ENCODE data around the gene TMEM184B. TPM values are rescaled to one million over a fixed set of nuclear protein-coding genes. Genes with fewer than 3 reads are reported as not detected.
A peak's percentile ranks its signal among the peaks of the same experiment; 100 is the strongest.

The TMEM184B gene
- total RNA-seq, 1 experiment from 2014 or later: 192 TPM

DNA sequence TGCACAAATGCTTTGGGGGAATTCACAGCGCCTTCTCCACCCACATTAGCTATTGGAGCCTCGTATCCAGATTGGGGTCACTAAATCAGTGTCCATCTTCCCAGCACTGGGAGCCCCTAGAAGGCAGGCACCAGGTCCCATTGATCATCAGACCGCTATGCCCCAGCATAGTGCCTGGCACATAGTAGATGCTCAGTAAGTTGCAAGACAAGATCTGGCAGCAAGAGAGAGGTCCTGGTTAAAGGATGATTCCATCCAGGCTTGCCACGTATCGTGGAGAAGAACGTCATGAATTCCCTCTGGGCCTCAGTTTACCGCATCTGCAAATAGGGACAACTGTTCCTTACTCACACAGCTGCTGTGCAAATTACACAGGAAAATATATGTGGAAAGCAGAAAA lies 1.7 kb downstream of the TMEM184B start:
- ChIA-PET POLR2A (ENCODE audit: unreplicated experiment) (interaction anchor here (0.5 to 1.2 kb wide), 2 partner anchors 32 to 344 kb away, joined by 4 to 5 read pairs; no protein-coding TSS in a partner anchor), CTCF (interaction anchor here (0.7 to 0.8 kb wide), 2 partner anchors 9 to 156 kb away, joined by 3 to 5 read pairs; no protein-coding TSS in a partner anchor)
- Histone ChIP-seq H3F3A (ENCODE audit: insufficient read depth, low read depth) (peaks cover 13% of the 10 kb centered on the region; the same call in 1 of the 2 replicates), H4K20me1 (ENCODE audit: insufficient read depth) (peaks cover 59% of the 10 kb centered on the region), H3K4me2 (peak overlapping the region; percentile 90), H3K27ac (peak overlapping the region; percentile 62; the same call in 1 of the 2 replicates), H3K4me3 (peak overlapping the region; percentile 90; the same call in 1 of the 2 replicates), H2AFZ (no peak overlapping the region), H3K9me3 (ENCODE audit: insufficient read depth, low read depth) (no peaks in the 10 kb centered on the region), H3K4me1 (replicated peaks; ENCODE audit: insufficient read depth) (peaks cover 36% of the 10 kb centered on the region), H3K27me3 (ENCODE audit: insufficient read depth, low read depth) (no peaks in the 10 kb centered on the region), H3K36me3 (ENCODE audit: low read depth) (peaks cover 26% of the 10 kb centered on the region), H3K9me2 (ENCODE audit: insufficient read depth) (no peaks in the 10 kb centered on the region), H3K79me2 (ENCODE audit: low read depth) (peaks cover 69% of the 10 kb centered on the region)
- no TSS peak for BruUV-seq (replicated peaks)
- intact Hi-C loops (cut with micrococcal nuclease; ENCODE audit: unreplicated experiment): no loop called here
- DNase-seq: no peak
- TF ChIP-seq EZH2 (IDR thresholded peaks at IDR 0.05; ENCODE audit: low read depth): no peak
- TF ChIP-seq, protein P1, sequence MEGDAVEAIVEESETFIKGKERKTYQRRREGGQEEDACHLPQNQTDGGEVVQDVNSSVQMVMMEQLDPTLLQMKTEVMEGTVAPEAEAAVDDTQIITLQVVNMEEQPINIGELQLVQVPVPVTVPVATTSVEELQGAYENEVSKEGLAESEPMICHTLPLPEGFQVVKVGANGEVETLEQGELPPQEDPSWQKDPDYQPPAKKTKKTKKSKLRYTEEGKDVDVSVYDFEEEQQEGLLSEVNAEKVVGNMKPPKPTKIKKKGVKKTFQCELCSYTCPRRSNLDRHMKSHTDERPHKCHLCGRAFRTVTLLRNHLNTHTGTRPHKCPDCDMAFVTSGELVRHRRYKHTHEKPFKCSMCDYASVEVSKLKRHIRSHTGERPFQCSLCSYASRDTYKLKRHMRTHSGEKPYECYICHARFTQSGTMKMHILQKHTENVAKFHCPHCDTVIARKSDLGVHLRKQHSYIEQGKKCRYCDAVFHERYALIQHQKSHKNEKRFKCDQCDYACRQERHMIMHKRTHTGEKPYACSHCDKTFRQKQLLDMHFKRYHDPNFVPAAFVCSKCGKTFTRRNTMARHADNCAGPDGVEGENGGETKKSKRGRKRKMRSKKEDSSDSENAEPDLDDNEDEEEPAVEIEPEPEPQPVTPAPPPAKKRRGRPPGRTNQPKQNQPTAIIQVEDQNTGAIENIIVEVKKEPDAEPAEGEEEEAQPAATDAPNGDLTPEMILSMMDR (conservative IDR thresholded peaks at IDR 0.05): no peak

DNA sequence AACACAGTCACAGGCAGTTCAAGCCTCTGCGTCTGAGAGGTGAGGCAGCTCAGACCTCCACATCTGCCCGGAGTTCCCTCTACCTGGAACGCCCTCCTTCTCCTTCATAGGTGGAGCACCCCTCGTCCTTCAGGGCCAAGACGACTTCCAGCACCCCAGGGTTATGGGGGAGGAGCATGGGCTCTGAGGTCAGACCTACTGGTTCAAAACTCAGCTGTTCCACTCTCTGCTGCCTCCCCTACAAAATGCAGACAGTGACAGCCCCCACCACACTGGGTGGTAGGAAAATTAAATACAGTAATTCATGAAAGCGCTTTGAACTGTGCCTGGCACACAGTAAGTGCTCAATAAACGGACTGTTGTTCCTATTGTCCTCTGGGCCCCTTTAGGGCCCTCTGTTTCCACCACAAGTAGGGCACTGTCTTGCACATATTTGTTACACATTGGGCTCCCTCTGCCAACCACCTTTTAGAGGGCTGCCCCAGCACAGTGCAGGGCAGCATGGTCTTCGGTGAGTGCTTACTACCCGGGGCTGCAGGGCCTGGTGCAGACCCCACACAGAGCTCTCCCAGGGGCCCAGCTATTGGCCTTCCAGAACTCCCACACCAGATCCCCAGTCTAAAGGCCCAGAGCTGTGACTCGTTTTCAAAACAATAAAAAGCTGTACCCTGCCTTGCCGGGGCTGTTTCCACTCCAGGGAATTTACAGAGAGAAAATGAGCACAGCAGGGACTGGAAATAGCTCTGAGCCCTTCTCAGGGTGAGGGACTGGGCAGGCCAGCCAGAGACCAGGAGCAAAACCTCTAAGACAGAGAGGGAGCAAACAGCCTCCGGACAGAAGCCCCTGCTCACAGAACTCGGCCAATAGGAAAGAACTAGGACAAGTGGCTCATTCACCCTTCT lies 2.5 kb downstream of the TMEM184B start:
- Histone ChIP-seq H3K4me1 (replicated peaks; ENCODE audit: insufficient read depth) (peaks cover 36% of the 10 kb centered on the region), H3K36me3 (ENCODE audit: low read depth) (peaks cover 32% of the 10 kb centered on the region), H4K20me1 (ENCODE audit: insufficient read depth) (peaks cover 67% of the 10 kb centered on the region), H3K4me3 (peak overlapping the region; percentile 90; the same call in 1 of the 2 replicates), H3K9me2 (ENCODE audit: insufficient read depth) (no peaks in the 10 kb centered on the region), H3K79me2 (ENCODE audit: low read depth) (peaks cover 77% of the 10 kb centered on the region), H2AFZ (no peak overlapping the region), H3K27ac (peak overlapping the region; percentile 2; the same call in 1 of the 2 replicates), H3K27me3 (ENCODE audit: insufficient read depth, low read depth) (no peaks in the 10 kb centered on the region), H3K9me3 (ENCODE audit: insufficient read depth, low read depth) (no peaks in the 10 kb centered on the region), H3F3A (ENCODE audit: insufficient read depth, low read depth) (peaks cover 20% of the 10 kb centered on the region; the same call in 1 of the 2 replicates), H3K4me2 (peak overlapping the region; percentile 90)
- ChIA-PET POLR2A (ENCODE audit: unreplicated experiment) (interaction anchor here (1.2 kb wide), 1 partner anchor 31 kb away, joined by 5 read pairs; no protein-coding TSS in a partner anchor), CTCF (interaction anchor here (0.7 to 0.8 kb wide), 2 partner anchors 8 to 156 kb away, joined by 3 to 5 read pairs; no protein-coding TSS in a partner anchor)
- BruUV-seq (replicated peaks): no TSS peak
- intact Hi-C loops (cut with micrococcal nuclease; ENCODE audit: unreplicated experiment): no loop called here
- DNase-seq: no peak
- TF ChIP-seq, protein P1 (conservative IDR thresholded peaks at IDR 0.05): no peak
- no peak for TF ChIP-seq EZH2 (IDR thresholded peaks at IDR 0.05; ENCODE audit: low read depth)

DNA sequence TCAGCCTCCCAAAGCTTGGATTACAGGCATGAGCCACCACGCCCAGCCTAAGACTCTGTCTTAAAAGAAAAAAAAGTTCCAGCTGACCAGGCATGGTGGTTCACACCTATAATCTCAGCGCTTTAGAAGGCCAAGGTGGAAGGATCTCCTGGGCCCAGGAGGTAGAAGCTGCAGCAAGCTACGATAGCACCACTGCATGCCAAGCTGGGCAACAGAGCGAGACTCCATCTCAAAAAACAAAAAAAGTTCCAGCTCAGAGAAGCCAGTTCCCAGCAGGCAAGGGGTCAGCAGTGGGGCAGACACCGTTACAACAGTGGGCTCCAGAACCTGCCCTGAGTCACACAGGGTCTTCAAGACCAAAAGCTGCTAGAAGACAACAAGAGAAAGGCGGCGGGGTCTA lies 3.3 kb downstream of the TMEM184B start:
- peaks cover 20% of the 10 kb centered on the region; the same call in 1 of the 2 replicates for H3F3A ChIP-seq (ENCODE audit: insufficient read depth, low read depth)
- H3K27me3 ChIP-seq (ENCODE audit: insufficient read depth, low read depth): no peaks in the 10 kb centered on the region
- no peak for TF ChIP-seq EZH2 (IDR thresholded peaks at IDR 0.05; ENCODE audit: low read depth)
- TF ChIP-seq, protein P1 (conservative IDR thresholded peaks at IDR 0.05): no peak
- peaks cover 36% of the 10 kb centered on the region for H3K4me1 ChIP-seq (replicated peaks; ENCODE audit: insufficient read depth)
- H3K36me3 ChIP-seq (ENCODE audit: low read depth): peaks cover 36% of the 10 kb centered on the region
- H3K9me2 ChIP-seq (ENCODE audit: insufficient read depth): no peaks in the 10 kb centered on the region
- H3K4me2 ChIP-seq: peak overlapping the region; percentile 90; the same call in 1 of the 2 replicates
- peaks cover 75% of the 10 kb centered on the region for H4K20me1 ChIP-seq (ENCODE audit: insufficient read depth)
- intact Hi-C loops (cut with micrococcal nuclease; ENCODE audit: unreplicated experiment): no loop called here
- no peak overlapping the region for H3K27ac ChIP-seq
- CTCF ChIA-PET: interaction anchor here (1.0 kb wide), 1 partner anchor 36 kb away, joined by 3 read pairs; no protein-coding TSS in a partner anchor
- H3K9me3 ChIP-seq (ENCODE audit: insufficient read depth, low read depth): no peaks in the 10 kb centered on the region
- POLR2A ChIA-PET (ENCODE audit: unreplicated experiment): interaction anchor here (0.6 kb wide), 1 partner anchor 63 kb away, joined by 3 read pairs; no protein-coding TSS in a partner anchor
- BruUV-seq (replicated peaks): no TSS peak
- no peak overlapping the region for H3K4me3 ChIP-seq
- no peak overlapping the region for H2AFZ ChIP-seq
- DNase-seq: no peak
- peaks cover 85% of the 10 kb centered on the region for H3K79me2 ChIP-seq (ENCODE audit: low read depth)

All from PC-9 (cell line).